RPMI8226 (cell line): ENCODE data around the gene AQP2.

Experiments used
- DNase-seq: peaks from one replicate; pipeline ENCODE4 v3.0.0-alpha.2; 2015

The AQP2 gene

GRCh38 chr12:50004696-50005095, 54.2 kb downstream of the AQP2 start:
- no peak for DNase-seq

DNA sequence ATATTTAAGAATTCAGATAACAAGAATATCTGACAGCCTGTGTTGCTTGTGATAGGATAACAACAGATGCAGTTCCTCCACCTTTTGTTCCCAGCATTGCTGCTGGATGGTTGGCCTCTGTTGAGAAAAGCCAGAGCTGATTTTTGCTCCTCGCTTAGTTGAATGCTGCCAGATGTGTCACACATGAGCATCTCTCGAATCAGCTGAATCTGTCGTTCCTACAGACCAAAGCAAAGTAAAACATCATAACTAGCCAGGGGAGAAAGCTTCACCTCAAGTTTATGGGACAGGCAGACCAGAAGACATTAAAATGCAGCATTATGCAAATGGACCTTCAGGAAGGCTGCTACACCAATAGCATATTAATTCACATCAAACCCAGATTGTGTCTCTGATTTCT, 54.6 kb downstream of the AQP2 start:
- no peak for DNase-seq

- DNase-seq: no peak
Measured at GRCh38 chr12:50006280-50006679, 55.7 kb downstream of the AQP2 start.

- no peak for DNase-seq
Measured at GRCh38 chr12:50006754-50007442, 56.4 kb downstream of the AQP2 start.
